GM18867 (cell line): ENCODE results near the gene KCNN1.
"Not testable (repeated sequence)": the region's sequence is repeated elsewhere in the genome, so short reads cannot be mapped to it uniquely, and the experiment has no call there.

ENCODE experiments used
- ATAC-seq: cut with Tn5 transposase; IDR thresholded peaks from one replicate; pipeline ENCODE4 v1.9.1; 2021; ENCODE audit warnings: mild to moderate bottlenecking, moderate library complexity; ENCODE audit not compliant: unreplicated experiment

Gene KCNN1

DNA sequence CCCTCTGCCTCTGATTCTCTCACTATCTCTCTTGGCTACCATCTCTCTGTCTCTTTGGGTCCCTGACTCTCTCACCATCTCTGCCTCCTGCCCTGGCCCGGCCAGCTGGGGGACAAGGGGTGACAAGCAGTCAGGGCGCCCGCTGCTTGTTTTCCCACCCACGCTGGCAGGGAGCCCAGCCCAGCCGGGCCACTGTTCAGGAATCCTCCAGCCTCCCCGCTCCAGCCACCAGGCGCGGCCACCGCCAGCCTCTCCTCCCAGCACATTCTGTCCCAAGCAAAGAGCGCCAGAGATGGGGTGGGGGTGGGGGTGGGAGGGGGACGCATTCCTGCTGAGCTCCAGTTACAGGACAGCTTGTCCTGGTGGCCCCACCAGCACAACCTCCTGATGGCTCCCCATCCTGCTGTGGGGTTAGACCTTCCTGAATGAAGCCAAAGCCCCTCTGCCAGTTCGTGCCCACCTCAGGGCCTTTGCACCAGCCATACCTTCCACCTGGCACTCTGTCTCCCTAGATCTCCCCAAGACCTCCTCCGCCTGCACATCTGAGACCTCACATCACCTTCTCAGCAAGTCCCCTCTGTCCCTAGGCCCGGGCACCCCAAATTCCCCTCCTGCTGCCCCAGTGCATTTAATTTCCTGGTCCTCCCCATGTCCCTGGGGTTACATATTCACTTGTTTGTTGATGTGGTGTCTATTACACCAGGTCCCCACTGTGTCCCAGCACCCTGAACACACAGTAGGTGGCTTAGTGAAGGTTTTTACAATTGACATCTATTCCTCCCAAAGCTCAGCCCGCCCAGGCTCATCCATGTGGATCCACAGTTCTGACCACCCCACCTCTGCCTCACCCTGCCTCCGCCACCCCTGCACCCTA is 53.5 kb downstream of the KCNN1 start:
- ATAC-seq, result no peak

- ATAC-seq, result no peak
These were observed 54.3 kb downstream of the KCNN1 start for GRCh38 chr19:18021121-18021755.

DNA sequence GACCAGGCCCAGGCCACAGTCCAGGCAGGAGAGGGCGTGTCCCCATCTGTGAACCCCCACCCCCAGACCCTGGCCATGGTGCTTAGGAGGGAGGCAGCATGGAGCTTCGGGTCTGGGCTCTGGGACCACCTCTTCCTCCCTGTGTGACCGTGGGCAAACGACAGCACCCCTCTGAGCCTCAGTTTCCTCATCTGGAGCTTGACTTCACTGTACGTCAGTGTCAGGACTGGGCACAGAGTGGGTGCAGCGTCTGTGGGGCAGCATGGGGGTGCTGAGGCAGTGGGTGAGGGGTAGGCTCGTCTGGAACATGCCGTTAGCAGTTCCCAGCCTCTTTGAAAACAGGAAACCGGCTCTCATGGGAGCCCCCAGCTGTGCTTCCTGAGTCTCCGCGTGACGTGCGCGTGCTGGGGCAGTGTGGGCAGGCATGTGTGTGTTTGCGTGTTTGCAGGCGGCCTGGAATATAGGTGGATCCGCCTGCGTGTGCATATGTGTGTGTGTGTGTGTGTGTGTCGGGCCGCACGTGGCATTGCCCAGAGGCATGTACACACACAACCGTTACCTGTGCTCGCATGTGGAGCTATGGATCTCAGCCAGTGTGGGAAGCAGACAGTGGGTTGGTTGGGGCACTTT is 56.8 kb downstream of the KCNN1 start:
- ATAC-seq, result no peak

DNA sequence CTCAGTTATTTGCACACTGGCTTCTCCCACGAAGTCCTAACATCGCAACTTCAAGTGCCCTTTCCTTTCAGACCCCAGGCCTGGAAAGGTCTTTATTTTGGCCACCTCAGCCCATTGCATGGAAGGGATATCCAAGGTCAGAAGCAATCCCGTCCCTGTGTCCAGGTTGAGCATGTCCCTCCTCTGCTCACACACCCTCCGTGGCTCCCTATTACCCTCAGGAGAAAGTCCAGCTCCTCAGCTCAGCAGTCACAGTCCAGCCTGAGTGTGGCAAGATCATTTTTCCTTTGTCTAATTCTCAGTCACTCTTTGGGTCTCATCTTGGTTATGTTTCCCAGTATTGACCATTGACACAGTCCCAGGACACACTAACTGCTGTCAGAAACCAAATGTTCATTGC is 60.2 kb downstream of the KCNN1 start:
- no peak for ATAC-seq

GRCh38 chr19:18029617-18030338 is 62.9 kb downstream of the KCNN1 start:
- no peak for ATAC-seq

- not testable (repeated sequence) for ATAC-seq
These were observed 64.5 kb downstream of the KCNN1 start for GRCh38 chr19:18031401-18031800.

DNA sequence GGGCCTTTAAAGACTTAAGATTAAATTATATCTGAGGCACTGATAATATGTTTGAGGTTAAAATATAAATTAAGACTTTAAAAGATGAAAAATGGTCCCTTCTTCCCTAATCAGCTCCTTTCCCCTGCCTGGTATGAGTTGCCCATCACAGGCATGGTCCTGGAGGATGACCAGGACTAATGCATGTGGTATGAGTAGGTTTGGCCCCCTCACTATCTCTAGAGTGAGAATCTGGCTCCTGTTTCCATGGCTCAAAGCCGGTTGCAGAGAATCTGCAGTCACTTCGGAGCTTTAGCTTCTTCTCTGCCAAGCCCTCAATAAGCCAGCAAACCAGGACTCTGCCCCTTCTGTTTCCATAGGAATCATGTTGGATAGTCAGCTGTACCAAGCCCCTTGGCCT is 65.2 kb downstream of the KCNN1 start:
- ATAC-seq, result not testable (repeated sequence)

DNA sequence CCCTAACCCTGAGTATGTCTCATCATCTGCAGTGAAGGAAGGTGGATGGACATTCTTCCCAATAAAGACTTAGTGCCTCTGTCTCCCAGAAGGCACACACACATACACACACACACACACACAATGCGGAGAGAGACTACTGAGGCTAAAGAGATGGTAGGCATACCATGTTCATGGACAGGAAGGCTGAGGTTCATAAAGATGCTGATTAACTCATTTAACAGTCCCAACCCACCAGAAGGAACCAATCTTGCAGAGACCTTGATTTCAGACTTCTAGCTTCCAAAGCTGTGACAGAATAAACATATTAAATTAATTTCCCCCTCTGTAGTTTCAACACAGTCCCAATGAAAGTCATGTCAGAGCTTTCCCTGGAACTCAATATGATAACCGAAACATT is 74.1 kb downstream of the KCNN1 start:
- no peak for ATAC-seq

- no peak for ATAC-seq
These were observed 76.8 kb downstream of the KCNN1 start for GRCh38 chr19:18043676-18044075.

DNA sequence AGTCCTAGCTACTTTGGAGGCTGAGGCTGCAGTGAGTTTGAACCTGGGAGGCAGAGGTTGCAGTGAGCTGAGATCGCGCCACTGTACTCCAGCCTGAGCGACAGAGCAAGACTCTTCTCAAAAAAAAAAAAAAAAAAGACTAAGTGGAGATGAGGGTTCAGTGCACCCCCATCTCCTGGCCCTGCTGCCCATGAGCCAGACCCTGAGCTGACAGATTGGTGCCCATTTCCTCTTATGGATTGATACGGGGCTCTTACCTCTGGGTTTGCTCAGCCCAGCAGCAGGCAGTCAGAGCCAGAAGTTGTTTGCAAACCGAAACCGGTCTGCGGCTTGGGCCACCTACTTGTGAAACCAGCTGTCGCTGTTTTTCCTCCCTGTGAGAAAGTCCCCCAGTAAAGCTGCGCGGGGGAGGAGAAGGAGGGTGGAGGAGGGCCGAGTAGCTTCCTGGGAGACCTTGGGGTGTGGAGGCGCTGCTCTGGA is 78.0 kb downstream of the KCNN1 start:
- ATAC-seq, result peak; percentile 84

DNA sequence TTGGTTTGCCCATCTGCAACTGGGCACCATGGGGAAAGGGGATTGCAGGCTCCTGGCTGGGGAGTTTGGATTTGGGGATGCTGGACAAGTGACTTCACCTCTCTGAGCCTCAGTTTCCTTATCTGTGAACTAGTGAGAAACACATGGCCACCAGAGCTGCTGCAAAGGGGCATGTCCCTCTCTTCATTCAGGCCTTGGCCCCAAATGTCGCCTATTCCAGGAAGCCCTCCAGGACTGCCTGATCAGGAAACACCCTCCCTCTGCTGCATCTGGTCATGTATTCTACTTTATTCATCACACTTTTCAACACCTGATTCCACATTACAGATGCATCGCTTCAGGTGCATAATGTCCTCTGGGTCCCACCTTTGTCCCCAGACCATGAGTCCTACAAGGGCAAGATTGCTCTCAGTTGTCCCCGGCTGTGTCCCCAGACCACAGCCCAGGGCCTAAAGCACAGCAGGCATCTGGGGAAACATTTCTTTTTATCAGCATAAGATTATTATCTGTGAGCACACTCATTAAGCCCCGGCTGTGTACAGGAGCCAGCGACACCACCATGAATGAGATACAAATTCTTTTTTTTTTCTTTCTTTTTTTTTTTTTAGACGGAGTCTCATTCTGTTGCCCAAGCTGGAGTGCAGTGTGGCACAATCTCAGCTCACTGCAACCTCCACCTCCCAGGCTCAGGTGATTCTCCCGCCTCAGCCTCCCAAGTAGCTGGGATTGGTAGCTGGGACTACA is 78.6 kb downstream of the KCNN1 start:
- ATAC-seq, result peak; percentile 7

GRCh38 chr19:18046059-18046718 is 79.3 kb downstream of the KCNN1 start:
- ATAC-seq, result no peak

DNA sequence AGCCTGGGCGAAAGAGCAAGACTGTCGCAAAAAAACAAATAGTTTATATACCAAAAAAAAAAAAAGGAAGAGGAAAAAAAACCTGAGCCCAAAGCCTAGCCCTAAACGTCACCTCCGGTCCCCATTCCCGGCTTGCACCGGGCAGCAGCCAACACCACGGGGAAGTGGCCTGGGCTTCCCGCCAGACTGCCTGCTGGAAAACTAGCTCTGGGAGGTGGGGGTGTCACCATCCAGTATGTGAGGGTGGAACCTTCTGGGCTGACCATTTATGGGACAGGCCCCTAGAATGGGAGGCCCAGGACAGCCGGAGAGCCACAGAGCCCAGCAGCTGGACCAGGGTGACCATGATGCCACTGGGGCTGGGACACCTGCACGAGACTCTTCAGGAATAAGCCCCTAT is 82.5 kb downstream of the KCNN1 start:
- ATAC-seq, result no peak
